Fibroblast of pulmonary artery (primary cell): Measurements from ENCODE around the gene GSTK1.

ENCODE experiments used
- DNase-seq: peaks from one replicate; pipeline ENCODE4 v3.0.0-alpha.2; 2010; ENCODE audit warnings: low read depth
- H3K4me3 ChIP-seq: replicated peaks from 2 replicates; pipeline ENCODE4 v1.5.1; 2011; ENCODE audit warnings: low read depth, mild to moderate bottlenecking, control low read depth, low read length, moderate library complexity
- TF ChIP-seq, protein P1 (sequence below): IDR thresholded peaks from 2 replicates; pipeline ENCODE4 v1.5.1; 2011; ENCODE audit warnings: mild to moderate bottlenecking, control low read depth, low read length, inconsistent platforms; ENCODE audit errors: missing control alignments

GSTK1 gene

DNA sequence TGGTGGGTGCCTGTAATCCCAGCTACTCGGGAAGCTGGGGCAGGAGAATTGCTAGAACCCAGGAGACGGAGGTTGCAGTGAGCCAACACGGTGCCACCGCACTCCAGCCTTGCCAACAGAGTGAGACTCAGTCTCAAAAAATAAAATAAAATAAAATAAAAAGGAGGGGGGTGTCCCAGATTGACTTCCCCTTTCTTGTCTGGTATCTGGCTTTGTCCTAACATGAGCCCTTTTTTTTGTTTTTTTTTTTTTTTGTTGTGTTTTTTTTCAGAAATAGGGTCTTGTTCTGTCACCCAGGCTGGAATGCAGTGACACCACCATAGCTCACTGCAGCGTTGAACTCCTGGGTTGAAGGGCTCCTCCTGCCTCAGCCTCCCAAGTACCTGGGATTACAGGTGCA, 29.6 kb downstream of the GSTK1 start:
- no peak for DNase-seq
- no peak overlapping the region for H3K4me3 ChIP-seq
- TF ChIP-seq, protein P1, sequence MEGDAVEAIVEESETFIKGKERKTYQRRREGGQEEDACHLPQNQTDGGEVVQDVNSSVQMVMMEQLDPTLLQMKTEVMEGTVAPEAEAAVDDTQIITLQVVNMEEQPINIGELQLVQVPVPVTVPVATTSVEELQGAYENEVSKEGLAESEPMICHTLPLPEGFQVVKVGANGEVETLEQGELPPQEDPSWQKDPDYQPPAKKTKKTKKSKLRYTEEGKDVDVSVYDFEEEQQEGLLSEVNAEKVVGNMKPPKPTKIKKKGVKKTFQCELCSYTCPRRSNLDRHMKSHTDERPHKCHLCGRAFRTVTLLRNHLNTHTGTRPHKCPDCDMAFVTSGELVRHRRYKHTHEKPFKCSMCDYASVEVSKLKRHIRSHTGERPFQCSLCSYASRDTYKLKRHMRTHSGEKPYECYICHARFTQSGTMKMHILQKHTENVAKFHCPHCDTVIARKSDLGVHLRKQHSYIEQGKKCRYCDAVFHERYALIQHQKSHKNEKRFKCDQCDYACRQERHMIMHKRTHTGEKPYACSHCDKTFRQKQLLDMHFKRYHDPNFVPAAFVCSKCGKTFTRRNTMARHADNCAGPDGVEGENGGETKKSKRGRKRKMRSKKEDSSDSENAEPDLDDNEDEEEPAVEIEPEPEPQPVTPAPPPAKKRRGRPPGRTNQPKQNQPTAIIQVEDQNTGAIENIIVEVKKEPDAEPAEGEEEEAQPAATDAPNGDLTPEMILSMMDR: no peak

- TF ChIP-seq, protein P1: no peak
- peak; percentile 52 for DNase-seq
- H3K4me3 ChIP-seq: no peak overlapping the region
Observed at GRCh38 chr7:143295870-143296269, 32.6 kb downstream of the GSTK1 start.

DNA sequence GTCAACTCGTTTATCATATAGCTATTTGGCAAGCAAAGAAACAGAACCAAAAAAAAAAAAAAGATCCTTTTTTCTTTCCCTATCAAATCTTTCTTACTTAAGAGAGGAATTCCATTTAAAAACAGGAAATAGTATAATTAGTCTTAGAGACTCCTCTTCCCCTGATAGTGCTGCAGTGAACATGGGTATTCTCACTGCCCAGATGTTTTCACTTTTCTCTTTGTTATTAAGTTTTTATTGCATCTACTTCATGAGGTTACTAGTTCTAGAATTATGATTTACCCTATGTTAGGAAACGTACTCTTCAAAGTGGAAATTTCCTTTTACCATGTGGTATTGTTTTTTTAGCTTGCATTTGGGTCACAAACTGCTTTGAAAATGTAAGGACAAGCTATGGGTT, 33.4 kb downstream of the GSTK1 start:
- TF ChIP-seq, protein P1: no peak
- no peak for DNase-seq
- H3K4me3 ChIP-seq: no peak overlapping the region

DNA sequence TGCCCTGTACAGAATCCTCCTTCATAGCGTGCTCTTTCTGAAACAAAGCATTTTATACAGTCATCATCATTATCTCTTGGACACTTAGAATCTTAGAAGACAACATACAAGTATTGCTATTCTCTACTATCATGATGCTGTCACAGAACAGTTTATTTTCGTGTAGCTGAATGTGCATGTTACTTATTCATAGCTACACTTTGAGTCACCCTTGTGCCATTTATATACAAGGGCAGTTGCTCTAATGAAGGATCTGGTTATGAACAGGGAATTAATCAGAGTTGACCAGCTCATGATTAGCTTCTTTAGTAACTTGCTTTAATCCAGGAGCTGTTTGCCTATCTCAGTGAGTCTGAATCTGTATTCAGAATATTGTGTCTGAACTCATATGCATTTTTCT, 36.1 kb downstream of the GSTK1 start:
- TF ChIP-seq, protein P1: no peak
- DNase-seq: no peak
- H3K4me3 ChIP-seq: no peak overlapping the region

GRCh38 chr7:143299840-143300239, 36.6 kb downstream of the GSTK1 start:
- TF ChIP-seq, protein P1: peak; percentile 62

GRCh38 chr7:143300959-143301935, 38.0 kb downstream of the GSTK1 start:
- no peak overlapping the region for H3K4me3 ChIP-seq
- TF ChIP-seq, protein P1: no peak
- DNase-seq: no peak

More at GRCh38 chr7:143299840-143300239, 36.6 kb downstream of the GSTK1 start:
- no peak overlapping the region for H3K4me3 ChIP-seq
- DNase-seq: no peak
